IMR-90 (cell line): ENCODE results near the gene DAPL1. TPM values are rescaled to one million over a fixed set of nuclear protein-coding genes. Genes with fewer than 3 reads are reported as not detected.

ENCODE experiments used
- ATAC-seq: fragments of 200-7000 bp; cut with Tn5 transposase; 2 replicates; pipeline ENCODE4 v1.9.1; 2020; ENCODE audit warnings: low read depth, mild to moderate bottlenecking, moderate library complexity
- BruUV-seq: library from RNA; stranded (reverse); fragments of 400-500 nt; replicated peaks from 2 replicates; lab custom pipeline; 2021; lab: Mats Ljungman, UMichigan
- CTCF ChIA-PET: fragments of 300-600 bp; formaldehyde crosslinking; extraction: SDS; loops from one replicate; lab custom pipeline; 2021; ENCODE audit warnings: antibody characterized with exemption; lab: Yijun Ruan, JAX
- POLR2A ChIA-PET: fragments of 300-600 bp; sonication (Branson Sonifier 250); formaldehyde crosslinking; loops from one replicate; lab custom pipeline; 2022; ENCODE audit warnings: antibody characterized with exemption; ENCODE audit not compliant: unreplicated experiment; lab: Charles Lee
- DNase-seq: peaks from one replicate; pipeline ENCODE4 v3.0.0; 2013
- H2AFZ ChIP-seq: replicated peaks from 2 replicates; pipeline ENCODE3; 2013; ENCODE audit warnings: low read length, mild to moderate bottlenecking; ENCODE audit not compliant: poor library complexity
- H2AK5ac ChIP-seq: 2 replicates; pipeline ENCODE4 v1.6.1; 2013; ENCODE audit warnings: low read depth, low read length, inconsistent platforms
- H2AK9ac ChIP-seq: replicated peaks from 2 replicates; pipeline ENCODE3; 2013; ENCODE audit warnings: mild to moderate bottlenecking, low read depth, low read length, moderate library complexity; ENCODE audit not compliant: poor library complexity
- H2BK120ac ChIP-seq: 2 replicates; pipeline ENCODE4 v1.6.1; 2013; ENCODE audit warnings: low read depth, low read length, inconsistent platforms
- H2BK15ac ChIP-seq: 3 replicates; pipeline ENCODE4 v1.6.1; 2013; ENCODE audit warnings: low read depth, low read length, inconsistent platforms
- H2BK20ac ChIP-seq: 2 replicates; pipeline ENCODE4 v1.6.1; 2013; ENCODE audit warnings: low read depth, mild to moderate bottlenecking, inconsistent platforms, low read length, moderate library complexity
- H2BK5ac ChIP-seq: 2 replicates; pipeline ENCODE4 v1.6.1; 2013; ENCODE audit warnings: mild to moderate bottlenecking, low read depth, low read length, inconsistent platforms; ENCODE audit not compliant: poor library complexity, severe bottlenecking
- H3K14ac ChIP-seq: replicated peaks from 2 replicates; pipeline ENCODE4 v1.6.1; 2013; ENCODE audit warnings: low read depth, low read length, inconsistent platforms
- H3K18ac ChIP-seq: 2 replicates; pipeline ENCODE4 v1.6.1; 2013; ENCODE audit warnings: low read depth, low read length, control low read depth
- H3K23ac ChIP-seq: 2 replicates; pipeline ENCODE4 v1.6.1; 2013; ENCODE audit warnings: low read depth, low read length, inconsistent platforms
- H3K27ac ChIP-seq: 2 replicates; pipeline ENCODE4 v1.5.1; 2013; ENCODE audit warnings: mild to moderate bottlenecking, control low read depth, low read length; ENCODE audit not compliant: insufficient read depth
- H3K27me3 ChIP-seq: 2 replicates; pipeline ENCODE4 v1.6.1; 2013; ENCODE audit warnings: low read length; ENCODE audit not compliant: control insufficient read depth, insufficient read depth
- H3K36me3 ChIP-seq: 2 replicates; pipeline ENCODE4 v1.6.1; 2013; ENCODE audit warnings: low read length, mixed read lengths; ENCODE audit not compliant: control insufficient read depth, insufficient read depth
- H3K4ac ChIP-seq: 2 replicates; pipeline ENCODE4 v1.6.1; 2013; ENCODE audit warnings: low read depth, low read length, inconsistent platforms
- H3K4me1 ChIP-seq: 2 replicates; pipeline ENCODE4 v1.6.1; 2013; ENCODE audit warnings: low read length, mixed read lengths; ENCODE audit not compliant: control insufficient read depth, insufficient read depth
- H3K4me2 ChIP-seq: 2 replicates; pipeline ENCODE4 v1.6.1; 2013; ENCODE audit warnings: low read depth, mild to moderate bottlenecking, control low read depth, low read length, moderate library complexity
- H3K4me3 ChIP-seq: 2 replicates; pipeline ENCODE4 v1.5.1; 2013; ENCODE audit warnings: low read depth, mild to moderate bottlenecking, control low read depth, low read length, moderate library complexity; ENCODE audit not compliant: insufficient read depth
- H3K56ac ChIP-seq: 2 replicates; pipeline ENCODE4 v1.6.1; 2013; ENCODE audit warnings: low read length, inconsistent platforms; ENCODE audit not compliant: insufficient read depth; ENCODE audit errors: extremely low read depth
- H3K79me1 ChIP-seq, 2 experiments: 2 replicates each; pipeline ENCODE4 v1.6.1; 2013; ENCODE audit warnings: low read length in 2 of 2, inconsistent platforms in 1 of 2, low read depth in 1 of 2
- H3K9ac ChIP-seq: 2 replicates; pipeline ENCODE4 v1.6.1; 2013; ENCODE audit warnings: low read depth, low read length, control low read depth
- H3K9me1 ChIP-seq: 2 replicates; pipeline ENCODE4 v1.6.1; 2013; ENCODE audit warnings: low read length, inconsistent platforms; ENCODE audit not compliant: insufficient read depth
- H3K9me3 ChIP-seq: 2 replicates; pipeline ENCODE4 v1.6.1; 2013; ENCODE audit warnings: low read length; ENCODE audit not compliant: control insufficient read depth, insufficient read depth
- H4K20me1 ChIP-seq: 2 replicates; pipeline ENCODE4 v1.6.1; 2013; ENCODE audit warnings: low read length, inconsistent platforms; ENCODE audit not compliant: insufficient read depth
- H4K5ac ChIP-seq: 2 replicates; pipeline ENCODE4 v1.6.1; 2013; ENCODE audit warnings: mild to moderate bottlenecking, low read depth, low read length, control low read depth
- H4K8ac ChIP-seq, 2 experiments: 2 replicates each; pipeline ENCODE4 v1.6.1; 2013; ENCODE audit warnings: low read depth in 2 of 2, low read length in 2 of 2, control low read depth in 1 of 2, inconsistent platforms in 1 of 2
- H4K91ac ChIP-seq: 2 replicates; pipeline ENCODE4 v1.6.1; 2013; ENCODE audit warnings: low read depth, low read length, inconsistent platforms; ENCODE audit not compliant: insufficient read depth
- CHD1 ChIP-seq: IDR thresholded peaks from 2 replicates; pipeline ENCODE4 v1.6.1; 2012; ENCODE audit warnings: low read depth, low read length, improper control_type of control experiment
- FOS ChIP-seq: fragments of 150-350 bp; IDR thresholded peaks from 2 replicates; pipeline ENCODE4 v1.6.1; 2016; ENCODE audit warnings: low read depth, low read length
- MAFK ChIP-seq: IDR thresholded peaks from 2 replicates; pipeline ENCODE4 v1.6.1; 2012; ENCODE audit warnings: low read depth, low read length, improper control_type of control experiment
- MXI1 ChIP-seq: IDR thresholded peaks from 2 replicates; pipeline ENCODE4 v1.6.1; 2012; ENCODE audit warnings: low read depth, mild to moderate bottlenecking, low read length, moderate library complexity, borderline replicate concordance
- RAD21 ChIP-seq: IDR thresholded peaks from 2 replicates; pipeline ENCODE4 v1.6.1; 2012; ENCODE audit warnings: low read length, improper control_type of control experiment
- USF2 ChIP-seq: fragments of 150-350 bp; IDR thresholded peaks from 2 replicates; pipeline ENCODE4 v1.6.1; 2017; ENCODE audit warnings: mild to moderate bottlenecking, antibody characterized with exemption, low read length, low read depth
- WGBS, 2 experiments: methylation state at CpG; one replicate each; pipeline versions ENCODE4 v1.1.5 to v1.1.7; 2013; ENCODE audit warnings: missing lambda C conversion rate in 2 of 2; ENCODE audit not compliant: insufficient read length in 1 of 2; ENCODE audit errors: extremely low coverage in 2 of 2; 5-methylcytosine and 5-hydroxymethylcytosine counted together
- dilution Hi-C: fragments of 300-500 bp; cut with HindIII; formaldehyde crosslinking; loops from one replicate; pipeline ENCODE4 v1.14.3; 2018; ENCODE audit warnings: low sequenced_read_pairs; ENCODE audit not compliant: unreplicated experiment
- in situ Hi-C: fragments of 300-500 bp; cut with MboI; formaldehyde crosslinking; loops from 3 replicates; pipeline ENCODE4 v1.14.3; 2019; ENCODE audit warnings: low sequenced_read_pairs, inconsistent platforms, mixed read lengths
- intact Hi-C: fragments of 100-400 bp; cut with micrococcal nuclease; formaldehyde crosslinking; loops from 2 replicates; pipeline ENCODE4 v1.10.0; 2022
- polyA plus RNA-seq, 3 experiments: library from polyadenylated mRNA; depleted of rRNA; stranded (reverse); fragments of >200 nt; gene quantifications; 2 replicates each; pipeline ENCODE4 v1.2.3, GENCODE V29; 2012; ENCODE audit warnings: low replicate concordance in 1 of 3
- total RNA-seq: library from RNA; depleted of rRNA; stranded (reverse); fragments of >200 nt; gene quantifications from 2 replicates; pipeline ENCODE4 v1.2.3, GENCODE V29; 2012

Gene DAPL1
- total and polyA plus RNA-seq, 2 of the 4 experiments (the other 2 are of a cell fraction), result not detected

DNA sequence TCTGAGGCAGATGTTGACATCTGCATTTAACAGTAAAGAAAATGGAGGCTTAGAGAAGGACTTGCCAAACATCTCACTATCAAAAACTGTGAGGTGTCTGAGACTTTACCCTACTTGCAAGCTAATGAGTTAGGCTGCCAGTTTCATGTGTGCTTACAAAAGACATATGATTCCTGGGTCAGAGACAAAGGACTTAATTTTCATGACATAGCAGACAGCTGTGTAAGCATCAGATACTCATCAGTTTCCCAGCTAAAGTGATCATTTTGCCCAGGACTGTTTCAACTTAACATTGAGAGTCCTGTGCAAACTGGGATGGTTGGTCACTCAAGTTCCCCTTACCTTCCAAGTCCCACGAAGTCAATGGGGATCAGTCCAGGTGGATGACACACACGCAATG is 18.9 kb upstream of the DAPL1 start:
- no peak overlapping the region for H3K23ac ChIP-seq
- H3K4me1 ChIP-seq, result no peaks in the 10 kb centered on the region
- no peak overlapping the region for H3K4me3 ChIP-seq
- no peak overlapping the region for H4K91ac ChIP-seq
- TF ChIP-seq MXI1 (no peak), RAD21 (no peak), FOS (no peak), MAFK (no peak), CHD1 (no peak), USF2 (no peak)
- ATAC-seq (no peak), DNase-seq (no peak)
- H2AK9ac ChIP-seq, result no peak overlapping the region
- no TSS peak for BruUV-seq
- no peak overlapping the region for H2BK5ac ChIP-seq
- intact Hi-C loops (no loop called here), in situ Hi-C loops (no loop called here), dilution Hi-C loops (no loop called here)
- H2AFZ ChIP-seq, result no peak overlapping the region
- WGBS, 2 experiments, result no CpG with 5 or more reads among the region's 2 CpGs
- no peak overlapping the region for H3K14ac ChIP-seq
- H3K4ac ChIP-seq, result no peak overlapping the region
- no peaks in the 10 kb centered on the region for H3K9me1 ChIP-seq
- no peaks in the 10 kb centered on the region for H3K9me3 ChIP-seq
- no peaks in the 10 kb centered on the region for H3K36me3 ChIP-seq
- H3K79me1 ChIP-seq, result no peaks in the 10 kb centered on the region
- no peak overlapping the region for H3K27ac ChIP-seq
- ChIA-PET CTCF (interaction anchor here (1.0 to 1.5 kb wide), 2 partner anchors 10 to 596 kb away, joined by 3 to 4 read pairs; no protein-coding TSS in a partner anchor), POLR2A (no interaction called here)
- H3K4me2 ChIP-seq, result no peak overlapping the region
- H2AK5ac ChIP-seq, result no peak overlapping the region
- H3K56ac ChIP-seq, result no peak overlapping the region
- no peak overlapping the region for H4K8ac ChIP-seq
- H2BK15ac ChIP-seq, result no peak overlapping the region
- H2BK20ac ChIP-seq, result no peak overlapping the region
- H4K5ac ChIP-seq, result no peak overlapping the region
- no peak overlapping the region for H2BK120ac ChIP-seq
- no peaks in the 10 kb centered on the region for H4K20me1 ChIP-seq
- no peaks in the 10 kb centered on the region; the same call in 1 of the 2 replicates for H3K27me3 ChIP-seq
- H3K18ac ChIP-seq, result no peak overlapping the region
- H3K9ac ChIP-seq, result no peak overlapping the region
